Stomach (tissue), 4 donors: Measurements from ENCODE around the gene TAOK1.

Source experiments
- POLR2AphosphoS5 ChIP-seq, 3 donors: sonication (generic); formaldehyde crosslinking; IDR thresholded peaks; one replicate each; pipeline ENCODE4 v1.6.1; 2016; ENCODE audit warnings: antibody characterized with exemption in 3 of 3
- TF ChIP-seq, protein P1 (sequence below), 7 experiments: fragments of 450-650 bp in 4 of 7; fragments of 200-600 bp in 3 of 7; sonication (generic) in 3 of 7; IDR thresholded peaks; one replicate each; pipeline ENCODE4 v1.5.1; 2016 to 2019; ENCODE audit warnings: antibody characterized with exemption in 7 of 7, control low read depth in 2 of 7, mild to moderate bottlenecking in 1 of 7

DNA sequence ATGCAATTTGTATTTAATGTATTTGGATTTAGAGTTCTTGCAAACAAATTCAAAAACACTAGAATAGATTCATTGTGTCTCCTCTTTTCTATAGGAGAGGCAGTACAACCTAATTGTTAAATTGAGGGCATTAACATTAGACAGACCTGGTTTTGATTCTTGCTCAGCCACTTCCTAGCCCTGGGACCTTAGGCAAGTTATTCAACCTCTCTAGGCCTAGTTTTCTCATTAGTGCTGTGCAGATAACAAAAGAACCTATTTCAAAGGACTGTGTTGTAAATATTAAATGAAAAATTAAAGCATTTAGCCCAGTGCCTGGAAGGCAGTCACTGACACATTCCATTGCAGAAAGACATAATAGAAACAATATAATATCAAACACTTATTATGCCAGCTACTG is 22.0 kb upstream of the TAOK1 start:
- TF ChIP-seq, protein P1, sequence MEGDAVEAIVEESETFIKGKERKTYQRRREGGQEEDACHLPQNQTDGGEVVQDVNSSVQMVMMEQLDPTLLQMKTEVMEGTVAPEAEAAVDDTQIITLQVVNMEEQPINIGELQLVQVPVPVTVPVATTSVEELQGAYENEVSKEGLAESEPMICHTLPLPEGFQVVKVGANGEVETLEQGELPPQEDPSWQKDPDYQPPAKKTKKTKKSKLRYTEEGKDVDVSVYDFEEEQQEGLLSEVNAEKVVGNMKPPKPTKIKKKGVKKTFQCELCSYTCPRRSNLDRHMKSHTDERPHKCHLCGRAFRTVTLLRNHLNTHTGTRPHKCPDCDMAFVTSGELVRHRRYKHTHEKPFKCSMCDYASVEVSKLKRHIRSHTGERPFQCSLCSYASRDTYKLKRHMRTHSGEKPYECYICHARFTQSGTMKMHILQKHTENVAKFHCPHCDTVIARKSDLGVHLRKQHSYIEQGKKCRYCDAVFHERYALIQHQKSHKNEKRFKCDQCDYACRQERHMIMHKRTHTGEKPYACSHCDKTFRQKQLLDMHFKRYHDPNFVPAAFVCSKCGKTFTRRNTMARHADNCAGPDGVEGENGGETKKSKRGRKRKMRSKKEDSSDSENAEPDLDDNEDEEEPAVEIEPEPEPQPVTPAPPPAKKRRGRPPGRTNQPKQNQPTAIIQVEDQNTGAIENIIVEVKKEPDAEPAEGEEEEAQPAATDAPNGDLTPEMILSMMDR (IDR thresholded peaks at IDR 0.05) = no peak
- TF ChIP-seq POLR2AphosphoS5 (IDR thresholded peaks at IDR 0.05) = no peak
